HepG2 (cell line): ENCODE measurements around the gene GATAD2B. TPM values are rescaled to one million over a fixed set of nuclear protein-coding genes. Genes with fewer than 3 reads are reported as not detected.

Experiments
- ELK4 ChIP-seq: sonication (generic); formaldehyde crosslinking; IDR thresholded peaks from 2 replicates; pipeline ENCODE4 v1.9.0; 2021; ENCODE audit warnings: missing genetic modification reagents, borderline replicate concordance
- GATAD2A ChIP-seq: IDR thresholded peaks from 2 replicates; pipeline ENCODE4 v1.6.1; 2016
- HOXA5 ChIP-seq: sonication (generic); formaldehyde crosslinking; IDR thresholded peaks from 2 replicates; pipeline ENCODE4 v1.4.0; 2020; ENCODE audit warnings: missing genetic modification reagents
- MEIS2 ChIP-seq: sonication (generic); formaldehyde crosslinking; IDR thresholded peaks from 2 replicates; pipeline ENCODE4 v1.9.0; 2021; ENCODE audit warnings: mild to moderate bottlenecking, missing genetic modification reagents
- MLLT10 ChIP-seq: sonication (generic); formaldehyde crosslinking; IDR thresholded peaks from 2 replicates; pipeline ENCODE4 v1.4.0; 2020; ENCODE audit warnings: missing genetic modification reagents
- NCOR1 ChIP-seq: fragments of 200-600 bp; sonication (generic); IDR thresholded peaks from 2 replicates; pipeline ENCODE4 v1.7.0; 2017; ENCODE audit warnings: antibody characterized with exemption, low read length, borderline replicate concordance
- PHF5A ChIP-seq: IDR thresholded peaks from one replicate; pipeline ENCODE4 v1.6.1; 2018; ENCODE audit warnings: low read depth, missing genetic modification reagents; ENCODE audit not compliant: unreplicated experiment
- POLR2AphosphoS2 ChIP-seq: IDR thresholded peaks from 2 replicates; pipeline ENCODE4 v1.6.1; 2011; ENCODE audit warnings: low read depth, low read length, improper control_type of control experiment
- PRDM10 ChIP-seq: sonication (generic); formaldehyde crosslinking; IDR thresholded peaks from 2 replicates; pipeline ENCODE4 v1.4.0; 2020; ENCODE audit warnings: low read depth, missing genetic modification reagents
- RNF2 ChIP-seq: fragments of 450-650 bp; conservative IDR thresholded peaks from 2 replicates; pipeline ENCODE4 v1.6.1; 2016; ENCODE audit warnings: low read depth
- TERF1 ChIP-seq: sonication (generic); formaldehyde crosslinking; IDR thresholded peaks from 2 replicates; pipeline ENCODE4 v1.8.0; 2022; ENCODE audit warnings: mild to moderate bottlenecking, missing genetic modification reagents, moderate library complexity
- TP53 ChIP-seq: sonication (generic); formaldehyde crosslinking; conservative IDR thresholded peaks from 2 replicates; pipeline ENCODE4 v1.4.0; 2020; ENCODE audit warnings: missing genetic modification reagents
- ZIK1 ChIP-seq: sonication (generic); formaldehyde crosslinking; IDR thresholded peaks from 2 replicates; pipeline ENCODE4 v1.5.0; 2020; ENCODE audit warnings: mild to moderate bottlenecking, low read depth, missing genetic modification reagents, borderline replicate concordance
- ZNF256 ChIP-seq: sonication (generic); formaldehyde crosslinking; conservative IDR thresholded peaks from 2 replicates; pipeline ENCODE4 v1.4.0; 2020; ENCODE audit warnings: missing genetic modification reagents
- ZNF383 ChIP-seq: sonication (generic); formaldehyde crosslinking; IDR thresholded peaks from 2 replicates; pipeline ENCODE4 v1.4.0; 2020; ENCODE audit warnings: missing genetic modification reagents, mild to moderate bottlenecking, borderline replicate concordance
- ZNF646 ChIP-seq: sonication (generic); formaldehyde crosslinking; IDR thresholded peaks from 2 replicates; pipeline ENCODE4 v1.9.0; 2021; ENCODE audit warnings: mild to moderate bottlenecking, missing genetic modification reagents
- polyA plus RNA-seq, 8 experiments: library from polyadenylated mRNA; depleted of rRNA in 3 of 8; stranded (reverse) in 7 of 8; unstranded in 1 of 8; fragments of >200 nt; fragmentation: Illumina TruSeq in 4 of 8; extraction: Trizol in 4 of 8; gene quantifications; 2 replicates each; pipeline versions ENCODE4 v1.2.1 to v1.2.3, GENCODE V29; 2011 to 2016; ENCODE audit warnings: low read depth in 4 of 8, missing spikeins in 1 of 8, mixed read lengths in 1 of 8; ENCODE audit not compliant: insufficient read depth in 1 of 8
- total RNA-seq, 5 experiments: library from RNA; depleted of rRNA; stranded (reverse); fragments of >200 nt; fragmentation: Illumina TruSeq; extraction: Trizol; gene quantifications; 2 replicates each; pipeline ENCODE4 v1.2.3, GENCODE V29; 2016; ENCODE audit warnings: low read depth in 1 of 5

The GATAD2B gene
- total and polyA plus RNA-seq, 2 of the 13 experiments (the other 11 are each of a cell fraction or from before 2014, with no cell fraction given), result 3.2 to 5.2 TPM

GRCh38 chr1:153953859-153954365 is 31.1 kb upstream of the GATAD2B start (continued):
- TF ChIP-seq ZNF646 (CRISPR knock-in tag), result no peak
- TF ChIP-seq ZNF256 (CRISPR knock-in tag), result no peak
- no peak for TF ChIP-seq ZNF383
- TF ChIP-seq ZIK1 (CRISPR knock-in tag), result no peak
- TF ChIP-seq RNF2, result no peak
- no peak for TF ChIP-seq HOXA5 (CRISPR knock-in tag)
- TF ChIP-seq POLR2AphosphoS2, result no peak
- TF ChIP-seq PHF5A (CRISPR knock-in tag), result no peak
- peak; percentile 82 for TF ChIP-seq GATAD2A (CRISPR knock-in tag)
- no peak for TF ChIP-seq ELK4 (CRISPR knock-in tag)
- peak; percentile 61; the same call in 1 of the 2 replicates for TF ChIP-seq NCOR1
- no peak for TF ChIP-seq TP53 (CRISPR knock-in tag)
- 0 out of 2 replicates have a peak, but pooled peaks have one; percentile 29 for TF ChIP-seq PRDM10 (CRISPR knock-in tag)
- no peak for TF ChIP-seq TERF1
- no peak for TF ChIP-seq MEIS2 (CRISPR knock-in tag)
- TF ChIP-seq MLLT10 (CRISPR knock-in tag), result no peak
